H1 (cell line): ENCODE measurements around the gene PAX7. TPM values are rescaled to one million over a fixed set of nuclear protein-coding genes. Genes with fewer than 3 reads are reported as not detected.

Source experiments
- CTCF ChIA-PET: fragments of 300-600 bp; sonication (Branson Sonifier 250); formaldehyde crosslinking; loops from one replicate; lab custom pipeline; 2021; ENCODE audit not compliant: partially characterized antibody; lab: Charles Lee
- POLR2A ChIA-PET: fragments of 300-600 bp; sonication (Branson Sonifier 250); formaldehyde crosslinking; loops from one replicate; lab custom pipeline; 2021; ENCODE audit warnings: inconsistent platforms; ENCODE audit not compliant: partially characterized antibody; lab: Charles Lee
- DNase-seq, 2 experiments: peaks; one replicate each; pipeline versions ENCODE4 v3.0.0 to v3.0.0-alpha.2; 2010 to 2022; ENCODE audit warnings: low spot score in 2 of 2, low read depth in 1 of 2, mixed read lengths in 1 of 2
- FAIRE-seq: peaks from 2 replicates; lab custom pipeline; 2011; peaks lifted over from hg19 to GRCh38; lab: Jason Lieb, UNC
- H2AFZ ChIP-seq: 2 replicates; pipeline ENCODE4 v1.8.1; 2012; ENCODE audit warnings: low read length, inconsistent platforms
- H2AK5ac ChIP-seq: 2 replicates; pipeline ENCODE4 v1.6.1; 2013; ENCODE audit warnings: low read depth, low read length
- H2BK120ac ChIP-seq: replicated peaks from 2 replicates; pipeline ENCODE3; 2013; ENCODE audit warnings: low read depth, low read length, inconsistent platforms
- H2BK12ac ChIP-seq: 2 replicates; pipeline ENCODE4 v1.6.1; 2013; ENCODE audit warnings: low read depth, low read length
- H2BK15ac ChIP-seq: 2 replicates; pipeline ENCODE4 v1.6.1; 2013; ENCODE audit warnings: low read length
- H2BK20ac ChIP-seq: 2 replicates; pipeline ENCODE4 v1.6.1; 2013; ENCODE audit warnings: low read length
- H2BK5ac ChIP-seq: 2 replicates; pipeline ENCODE4 v1.6.1; 2013; ENCODE audit warnings: low read depth, low read length
- H3K14ac ChIP-seq: 2 replicates; pipeline ENCODE4 v1.6.1; 2013; ENCODE audit warnings: inconsistent platforms; ENCODE audit not compliant: insufficient read length
- H3K18ac ChIP-seq: 2 replicates; pipeline ENCODE4 v1.6.1; 2013; ENCODE audit warnings: low read length; ENCODE audit errors: extremely low read depth
- H3K23ac ChIP-seq: 2 replicates; pipeline ENCODE4 v1.6.1; 2013; ENCODE audit warnings: inconsistent platforms; ENCODE audit not compliant: insufficient read length
- H3K23me2 ChIP-seq: 2 replicates; pipeline ENCODE4 v1.6.1; 2013; ENCODE audit warnings: low read depth, low read length
- H3K27ac ChIP-seq: 2 replicates; pipeline ENCODE4 v1.6.1; 2011; ENCODE audit warnings: low read depth, low read length, inconsistent platforms
- H3K27me3 ChIP-seq, 4 experiments: replicated peaks in 1 of 4; 1 replicate in 1 of 4; 2 replicates in 3 of 4; pipeline versions ENCODE4 v1.6.1 to v1.8.1; 2011 to 2013; ENCODE audit warnings: low read length in 3 of 4, mild to moderate bottlenecking in 3 of 4, inconsistent platforms in 2 of 4, mixed read lengths in 2 of 4, moderate library complexity in 1 of 4; ENCODE audit not compliant: control insufficient read depth in 3 of 4, insufficient read depth in 3 of 4; ENCODE audit errors: extremely low read depth in 1 of 4
- H3K36me3 ChIP-seq, 4 experiments: 2 replicates each; pipeline versions ENCODE4 v1.6.1 to v1.8.1; 2011 to 2013; ENCODE audit warnings: mild to moderate bottlenecking in 4 of 4, low read length in 3 of 4, moderate library complexity in 2 of 4, control low read depth in 1 of 4, inconsistent platforms in 1 of 4; ENCODE audit not compliant: insufficient read depth in 4 of 4, control insufficient read depth in 2 of 4
- H3K4ac ChIP-seq: replicated peaks from 2 replicates; pipeline ENCODE3; 2013; ENCODE audit warnings: low read length, low read depth, mixed read lengths, inconsistent platforms; ENCODE audit not compliant: insufficient read length
- H3K4me1 ChIP-seq, 4 experiments: replicated peaks in 1 of 4; 1 replicate in 1 of 4; 2 replicates in 3 of 4; pipeline versions ENCODE4 v1.6.1 to v1.8.1; 2011 to 2013; ENCODE audit warnings: low read length in 3 of 4, inconsistent platforms in 2 of 4, mixed read lengths in 1 of 4; ENCODE audit not compliant: insufficient read depth in 4 of 4, control insufficient read depth in 3 of 4
- H3K4me2 ChIP-seq, 2 experiments: 2 replicates each; pipeline versions ENCODE4 v1.6.1 to v1.8.1; 2011 to 2013; ENCODE audit warnings: low read depth in 2 of 2, low read length in 2 of 2, control low read depth in 1 of 2, inconsistent platforms in 1 of 2, mild to moderate bottlenecking in 1 of 2; ENCODE audit not compliant: insufficient read depth in 1 of 2
- H3K4me3 ChIP-seq, 4 experiments: fragments of 200-600, 300-600 bp in 1 of 4; sonication (generic), shearing (Covaris generic), sonication (Bioruptor Twin) in 1 of 4; 2 replicates each; pipeline versions ENCODE4 v1.5.1 to v1.8.1; 2011 to 2016; ENCODE audit warnings: low read length in 4 of 4, low read depth in 3 of 4, control low read depth in 2 of 4, inconsistent platforms in 2 of 4, mild to moderate bottlenecking in 2 of 4, mixed read lengths in 1 of 4, moderate library complexity in 1 of 4; ENCODE audit not compliant: insufficient read depth in 2 of 4; ENCODE audit errors: extremely low read depth in 1 of 4
- H3K56ac ChIP-seq: replicated peaks from 2 replicates; pipeline ENCODE3; 2013; ENCODE audit warnings: low read depth, mild to moderate bottlenecking, mixed read lengths, low read length, inconsistent platforms; ENCODE audit not compliant: insufficient read length
- H3K79me1 ChIP-seq: 2 replicates; pipeline ENCODE4 v1.6.1; 2013; ENCODE audit warnings: low read depth, low read length, control low read depth
- H3K79me2 ChIP-seq, 2 experiments: 2 replicates each; pipeline versions ENCODE4 v1.6.1 to v1.8.1; 2012 to 2013; ENCODE audit warnings: low read length in 2 of 2, mild to moderate bottlenecking in 2 of 2, inconsistent platforms in 1 of 2; ENCODE audit not compliant: insufficient read depth in 2 of 2, control insufficient read depth in 1 of 2
- H3K9ac ChIP-seq, 4 experiments: replicated peaks in 1 of 4; 1 replicate in 1 of 4; 2 replicates in 3 of 4; pipeline versions ENCODE4 v1.6.1 to v1.8.1; 2011 to 2013; ENCODE audit warnings: low read depth in 3 of 4, low read length in 3 of 4, control low read depth in 2 of 4, mild to moderate bottlenecking in 2 of 4, moderate library complexity in 2 of 4, inconsistent platforms in 1 of 4; ENCODE audit errors: extremely low read depth in 1 of 4
- H3K9me3 ChIP-seq, 2 experiments: 2 replicates each; pipeline versions ENCODE4 v1.6.1 to v1.8.1; 2012 to 2013; ENCODE audit warnings: mild to moderate bottlenecking in 2 of 2, moderate library complexity in 2 of 2, control low read depth in 1 of 2, inconsistent platforms in 1 of 2, low read depth in 1 of 2, low read length in 1 of 2, mixed read lengths in 1 of 2; ENCODE audit not compliant: insufficient read depth in 2 of 2
- H4K20me1 ChIP-seq, 2 experiments: replicated peaks in 1 of 2; 2 replicates each; pipeline versions ENCODE3 to v1.8.1; 2011 to 2013; ENCODE audit warnings: inconsistent platforms in 2 of 2, low read length in 2 of 2, mild to moderate bottlenecking in 1 of 2; ENCODE audit not compliant: insufficient read depth in 2 of 2, control insufficient read depth in 1 of 2
- H4K5ac ChIP-seq: 2 replicates; pipeline ENCODE4 v1.6.1; 2013; ENCODE audit warnings: low read length, low read depth, mixed read lengths, inconsistent platforms; ENCODE audit not compliant: insufficient read length
- H4K8ac ChIP-seq: 2 replicates; pipeline ENCODE4 v1.8.0; 2013; ENCODE audit warnings: mild to moderate bottlenecking, moderate library complexity, low read length, inconsistent platforms; ENCODE audit not compliant: insufficient read depth; ENCODE audit errors: extremely low read depth
- H4K91ac ChIP-seq: replicated peaks from 2 replicates; pipeline ENCODE3; 2013; ENCODE audit warnings: low read length, mixed read lengths, inconsistent platforms; ENCODE audit not compliant: insufficient read length
- BRCA1 ChIP-seq: IDR thresholded peaks from 2 replicates; pipeline ENCODE4 v1.6.1; 2012; ENCODE audit warnings: low read depth, low read length, improper control_type of control experiment
- CEBPB ChIP-seq: IDR thresholded peaks from 2 replicates; pipeline ENCODE4 v1.6.1; 2012; ENCODE audit warnings: low read depth, low read length
- CHD1 ChIP-seq: IDR thresholded peaks from 2 replicates; pipeline ENCODE4 v1.6.1; 2012; ENCODE audit warnings: low read depth, low read length, improper control_type of control experiment
- CHD2 ChIP-seq: IDR thresholded peaks from 2 replicates; pipeline ENCODE4 v1.6.1; 2012; ENCODE audit warnings: low read length, improper control_type of control experiment
- KDM5A ChIP-seq: fragments of 200-600 bp; IDR thresholded peaks from 2 replicates; pipeline ENCODE4 v1.7.1; 2012; ENCODE audit warnings: mild to moderate bottlenecking, low read length, inconsistent platforms, mixed read lengths
- RAD21 ChIP-seq, 2 experiments: IDR thresholded peaks in 1 of 2; conservative IDR thresholded peaks in 1 of 2; 2 replicates each; pipeline ENCODE4 v1.6.1; 2011; ENCODE audit warnings: low read depth in 2 of 2, low read length in 2 of 2, improper control_type of control experiment in 1 of 2, inconsistent platforms in 1 of 2, mild to moderate bottlenecking in 1 of 2, moderate library complexity in 1 of 2
- RNF2 ChIP-seq: fragments of 200-900, 300-1000 bp; sonication (generic); IDR thresholded peaks from 2 replicates; pipeline ENCODE4 v1.7.1; 2016; ENCODE audit warnings: borderline replicate concordance, low read depth, mild to moderate bottlenecking, antibody characterized with exemption, low read length; ENCODE audit not compliant: poor library complexity, severe bottlenecking; ENCODE audit errors: missing control alignments
- SIN3A ChIP-seq, 2 experiments: IDR thresholded peaks in 1 of 2; conservative IDR thresholded peaks in 1 of 2; 2 replicates each; pipeline ENCODE4 v1.6.1; 2011 to 2012; ENCODE audit warnings: low read length in 2 of 2, improper control_type of control experiment in 1 of 2, low read depth in 1 of 2, mild to moderate bottlenecking in 1 of 2
- SIRT6 ChIP-seq: IDR thresholded peaks from one replicate; pipeline ENCODE4 v1.7.1; 2012; ENCODE audit warnings: low read length, inconsistent platforms
- TAF1 ChIP-seq: IDR thresholded peaks from 2 replicates; pipeline ENCODE4 v1.6.1; 2011; ENCODE audit warnings: mild to moderate bottlenecking, low read depth, low read length
- TBP ChIP-seq: IDR thresholded peaks from 2 replicates; pipeline ENCODE4 v1.6.1; 2011; ENCODE audit warnings: low read depth, low read length, improper control_type of control experiment
- WGBS, 2 experiments: shearing (Covaris generic) in 1 of 2; methylation state at CpG; one replicate each; pipeline versions ENCODE4 v1.1.6 to v1.1.7; 2013 to 2015; ENCODE audit warnings: low lambda C conversion rate in 2 of 2, mixed read lengths in 2 of 2, inconsistent platforms in 1 of 2, low coverage in 1 of 2, missing lambda C conversion rate in 1 of 2; ENCODE audit not compliant: insufficient replicate concordance in 2 of 2, insufficient coverage in 1 of 2, insufficient read length in 1 of 2; ENCODE audit errors: extremely low coverage in 1 of 2, missing lambda C conversion rate in 1 of 2; 5-methylcytosine and 5-hydroxymethylcytosine counted together
- polyA plus RNA-seq, 7 experiments: library from polyadenylated mRNA; depleted of rRNA in 3 of 7; stranded (reverse) in 5 of 7; unstranded in 2 of 7; fragments of >200 nt in 5 of 7; fragments of 200-250 nt in 2 of 7; gene quantifications; 1 replicate in 5 of 7; 2 replicates in 1 of 7; 4 replicates in 1 of 7; pipeline versions ENCODE4 v1.2.1 to v1.2.3, GENCODE V29; 2011 to 2013; ENCODE audit warnings: missing spikeins in 2 of 7, mixed read lengths in 2 of 7
- total RNA-seq: library from RNA; stranded (reverse); fragmentation: NEBNext Ultra II Directional; extraction: Animal tissue kit (Norgen Biotek cat#: 25700); gene quantifications from 2 replicates; pipeline ENCODE4 v1.2.1, GENCODE V29; 2021
- TF ChIP-seq, protein P1 (sequence below): IDR thresholded peaks from 2 replicates; pipeline ENCODE4 v1.6.1; 2012; ENCODE audit warnings: low read length, inconsistent platforms

Gene PAX7
- total and polyA plus RNA-seq, 2 of the 8 experiments (the other 6 are each of a cell fraction or from before 2014, with no cell fraction given), result not detected

DNA sequence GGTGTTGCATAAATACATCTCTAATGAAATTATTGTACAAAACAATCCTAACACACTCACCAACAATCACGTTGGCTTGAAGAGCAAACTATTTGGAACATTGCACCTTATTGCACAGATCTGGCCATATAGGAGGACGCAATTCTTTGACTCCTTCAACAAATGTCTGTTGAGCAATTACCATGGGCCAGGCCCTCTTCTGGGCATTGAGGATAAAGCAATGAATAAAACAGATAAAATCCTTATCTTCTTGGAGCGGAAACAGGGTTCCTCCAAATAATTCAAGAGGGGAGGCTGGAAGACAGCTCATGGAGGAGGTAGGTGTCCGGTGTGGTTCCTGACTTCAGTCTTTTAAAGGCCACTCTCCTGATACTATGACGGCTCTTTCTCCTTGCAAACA, 43.3 kb downstream of the PAX7 start:
- no peak overlapping the region for H3K9ac ChIP-seq
- no peaks in the 10 kb centered on the region for H3K36me3 ChIP-seq
- POLR2A ChIA-PET, result interaction anchor here (1.3 kb wide), 1 partner anchor 60 kb away, joined by 3 read pairs; no protein-coding TSS in a partner anchor
- no peak overlapping the region for H2BK12ac ChIP-seq
- H3K9me3 ChIP-seq, result no peaks in the 10 kb centered on the region
- CTCF ChIA-PET, result interaction anchor here (0.6 to 11.5 kb wide), 6 partner anchors 9 to 614 kb away, joined by 3 to 207 read pairs (median 6); no protein-coding TSS in a partner anchor
- no peak overlapping the region for H3K4ac ChIP-seq
- no peak overlapping the region for H2AFZ ChIP-seq
- no peak overlapping the region for H3K4me3 ChIP-seq
- H3K18ac ChIP-seq, result no peak overlapping the region
- H3K4me1 ChIP-seq, result peaks cover 13 to 29% (median 20%) of the 10 kb centered on the region in 4 experiments
- no peak overlapping the region for H3K56ac ChIP-seq
- H3K27ac ChIP-seq, result no peak overlapping the region
- 0 out of 2 replicates have a peak overlapping the region, but pooled peaks have one; percentile 2 for H2BK15ac ChIP-seq
- H2AK5ac ChIP-seq, result 0 out of 2 replicates have a peak overlapping the region, but pooled peaks have one; percentile 49
- 68% methylated on average over 5 of the region's 5 CpGs; no CpG with 5 or more reads in 1 of the 2 experiments for WGBS, 2 experiments
- H4K8ac ChIP-seq, result no peak overlapping the region
- DNase-seq (no peak), FAIRE-seq (no peak)
- H2BK20ac ChIP-seq, result peak overlapping the region; percentile 4; the same call in 1 of the 2 replicates
- H2BK120ac ChIP-seq, result no peak overlapping the region
- H3K23ac ChIP-seq, result no peak overlapping the region
- no peak overlapping the region for H4K91ac ChIP-seq
- peaks cover 0 to 41% (median 31%) of the 10 kb centered on the region in 4 experiments; a peak in 5 of 7 replicates for H3K27me3 ChIP-seq
- H3K23me2 ChIP-seq, result no peaks in the 10 kb centered on the region
- H3K79me1 ChIP-seq, result no peaks in the 10 kb centered on the region
- no peaks in the 10 kb centered on the region for H4K20me1 ChIP-seq
- no peak overlapping the region for H3K14ac ChIP-seq
- H3K4me2 ChIP-seq, result no peak overlapping the region
- no peak overlapping the region for H2BK5ac ChIP-seq
- no peaks in the 10 kb centered on the region for H3K79me2 ChIP-seq
- no peak overlapping the region for H4K5ac ChIP-seq
- TF ChIP-seq TBP (no peak), RAD21 (IDR thresholded peaks at IDR 0.05 in 1 of 2, conservative IDR thresholded peaks at IDR 0.05 in 1 of 2; ENCODE audit: low read depth in 2 of 2, low read length in 2 of 2) (peak in 1 of 2 experiments; percentile 38; a peak in 1 of 4 replicates), CHD2 (no peak), CEBPB (peak; percentile 67; the same call in 1 of the 2 replicates), RNF2 (no peak), BRCA1 (no peak), TAF1 (no peak), CHD1 (no peak), SIRT6 (no peak), SIN3A (conservative IDR thresholded peaks at IDR 0.05 in 1 of 2, IDR thresholded peaks at IDR 0.05 in 1 of 2; ENCODE audit: low read depth in 1 of 2, low read length in 2 of 2) (no peak), KDM5A (no peak)
- TF ChIP-seq, protein P1, sequence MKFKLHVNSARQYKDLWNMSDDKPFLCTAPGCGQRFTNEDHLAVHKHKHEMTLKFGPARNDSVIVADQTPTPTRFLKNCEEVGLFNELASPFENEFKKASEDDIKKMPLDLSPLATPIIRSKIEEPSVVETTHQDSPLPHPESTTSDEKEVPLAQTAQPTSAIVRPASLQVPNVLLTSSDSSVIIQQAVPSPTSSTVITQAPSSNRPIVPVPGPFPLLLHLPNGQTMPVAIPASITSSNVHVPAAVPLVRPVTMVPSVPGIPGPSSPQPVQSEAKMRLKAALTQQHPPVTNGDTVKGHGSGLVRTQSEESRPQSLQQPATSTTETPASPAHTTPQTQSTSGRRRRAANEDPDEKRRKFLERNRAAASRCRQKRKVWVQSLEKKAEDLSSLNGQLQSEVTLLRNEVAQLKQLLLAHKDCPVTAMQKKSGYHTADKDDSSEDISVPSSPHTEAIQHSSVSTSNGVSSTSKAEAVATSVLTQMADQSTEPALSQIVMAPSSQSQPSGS, result no peak
